Erythroblast (primary cell): ENCODE data around the gene SCAI.

Source experiments
- GATA1 ChIP-seq: IDR thresholded peaks from 2 replicates; pipeline ENCODE4 v1.6.1; 2011; ENCODE audit warnings: low read depth, mild to moderate bottlenecking, control low read depth, low read length, moderate library complexity
- POLR2A ChIP-seq: IDR thresholded peaks from 2 replicates; pipeline ENCODE4 v1.6.1; 2011; ENCODE audit warnings: mild to moderate bottlenecking, low read length

- no peak for TF ChIP-seq POLR2A
- TF ChIP-seq GATA1 = no peak
Measured at GRCh38 chr9:124906966-124907365, 236.4 kb downstream of the SCAI start.
